H1 (cell line): Measurements from ENCODE around the gene IQGAP1. TPM values are rescaled to one million over a fixed set of nuclear protein-coding genes. Genes with fewer than 3 reads are reported as not detected.

Experiments used
- CTCF ChIA-PET: fragments of 300-600 bp; sonication (Branson Sonifier 250); formaldehyde crosslinking; loops from one replicate; lab custom pipeline; 2021; ENCODE audit not compliant: partially characterized antibody; lab: Charles Lee
- POLR2A ChIA-PET: fragments of 300-600 bp; sonication (Branson Sonifier 250); formaldehyde crosslinking; loops from one replicate; lab custom pipeline; 2021; ENCODE audit warnings: inconsistent platforms; ENCODE audit not compliant: partially characterized antibody; lab: Charles Lee
- DNase-seq, 2 experiments: peaks; one replicate each; pipeline versions ENCODE4 v3.0.0 to v3.0.0-alpha.2; 2010 to 2022; ENCODE audit warnings: low spot score in 2 of 2, low read depth in 1 of 2, mixed read lengths in 1 of 2
- FAIRE-seq: peaks from 2 replicates; lab custom pipeline; 2011; peaks lifted over from hg19 to GRCh38; lab: Jason Lieb, UNC
- H2AFZ ChIP-seq: 2 replicates; pipeline ENCODE4 v1.8.1; 2012; ENCODE audit warnings: low read length, inconsistent platforms
- H2AK5ac ChIP-seq: 2 replicates; pipeline ENCODE4 v1.6.1; 2013; ENCODE audit warnings: low read depth, low read length
- H2BK120ac ChIP-seq: replicated peaks from 2 replicates; pipeline ENCODE3; 2013; ENCODE audit warnings: low read depth, low read length, inconsistent platforms
- H2BK12ac ChIP-seq: 2 replicates; pipeline ENCODE4 v1.6.1; 2013; ENCODE audit warnings: low read depth, low read length
- H2BK15ac ChIP-seq: 2 replicates; pipeline ENCODE4 v1.6.1; 2013; ENCODE audit warnings: low read length
- H2BK20ac ChIP-seq: 2 replicates; pipeline ENCODE4 v1.6.1; 2013; ENCODE audit warnings: low read length
- H2BK5ac ChIP-seq: 2 replicates; pipeline ENCODE4 v1.6.1; 2013; ENCODE audit warnings: low read depth, low read length
- H3K14ac ChIP-seq: 2 replicates; pipeline ENCODE4 v1.6.1; 2013; ENCODE audit warnings: inconsistent platforms; ENCODE audit not compliant: insufficient read length
- H3K18ac ChIP-seq: 2 replicates; pipeline ENCODE4 v1.6.1; 2013; ENCODE audit warnings: low read length; ENCODE audit errors: extremely low read depth
- H3K23ac ChIP-seq: 2 replicates; pipeline ENCODE4 v1.6.1; 2013; ENCODE audit warnings: inconsistent platforms; ENCODE audit not compliant: insufficient read length
- H3K23me2 ChIP-seq: 2 replicates; pipeline ENCODE4 v1.6.1; 2013; ENCODE audit warnings: low read depth, low read length
- H3K27ac ChIP-seq: 2 replicates; pipeline ENCODE4 v1.6.1; 2011; ENCODE audit warnings: low read depth, low read length, inconsistent platforms
- H3K27me3 ChIP-seq, 4 experiments: replicated peaks in 1 of 4; 1 replicate in 1 of 4; 2 replicates in 3 of 4; pipeline versions ENCODE4 v1.6.1 to v1.8.1; 2011 to 2013; ENCODE audit warnings: low read length in 3 of 4, mild to moderate bottlenecking in 3 of 4, inconsistent platforms in 2 of 4, mixed read lengths in 2 of 4, moderate library complexity in 1 of 4; ENCODE audit not compliant: control insufficient read depth in 3 of 4, insufficient read depth in 3 of 4; ENCODE audit errors: extremely low read depth in 1 of 4
- H3K36me3 ChIP-seq, 4 experiments: 2 replicates each; pipeline versions ENCODE4 v1.6.1 to v1.8.1; 2011 to 2013; ENCODE audit warnings: mild to moderate bottlenecking in 4 of 4, low read length in 3 of 4, moderate library complexity in 2 of 4, control low read depth in 1 of 4, inconsistent platforms in 1 of 4; ENCODE audit not compliant: insufficient read depth in 4 of 4, control insufficient read depth in 2 of 4
- H3K4ac ChIP-seq: replicated peaks from 2 replicates; pipeline ENCODE3; 2013; ENCODE audit warnings: low read length, low read depth, mixed read lengths, inconsistent platforms; ENCODE audit not compliant: insufficient read length
- H3K4me1 ChIP-seq, 4 experiments: replicated peaks in 1 of 4; 1 replicate in 1 of 4; 2 replicates in 3 of 4; pipeline versions ENCODE4 v1.6.1 to v1.8.1; 2011 to 2013; ENCODE audit warnings: low read length in 3 of 4, inconsistent platforms in 2 of 4, mixed read lengths in 1 of 4; ENCODE audit not compliant: insufficient read depth in 4 of 4, control insufficient read depth in 3 of 4
- H3K4me2 ChIP-seq, 2 experiments: 2 replicates each; pipeline versions ENCODE4 v1.6.1 to v1.8.1; 2011 to 2013; ENCODE audit warnings: low read depth in 2 of 2, low read length in 2 of 2, control low read depth in 1 of 2, inconsistent platforms in 1 of 2, mild to moderate bottlenecking in 1 of 2; ENCODE audit not compliant: insufficient read depth in 1 of 2
- H3K4me3 ChIP-seq, 4 experiments: fragments of 200-600, 300-600 bp in 1 of 4; sonication (generic), shearing (Covaris generic), sonication (Bioruptor Twin) in 1 of 4; 2 replicates each; pipeline versions ENCODE4 v1.5.1 to v1.8.1; 2011 to 2016; ENCODE audit warnings: low read length in 4 of 4, low read depth in 3 of 4, control low read depth in 2 of 4, inconsistent platforms in 2 of 4, mild to moderate bottlenecking in 2 of 4, mixed read lengths in 1 of 4, moderate library complexity in 1 of 4; ENCODE audit not compliant: insufficient read depth in 2 of 4; ENCODE audit errors: extremely low read depth in 1 of 4
- H3K56ac ChIP-seq: replicated peaks from 2 replicates; pipeline ENCODE3; 2013; ENCODE audit warnings: low read depth, mild to moderate bottlenecking, mixed read lengths, low read length, inconsistent platforms; ENCODE audit not compliant: insufficient read length
- H3K79me1 ChIP-seq: 2 replicates; pipeline ENCODE4 v1.6.1; 2013; ENCODE audit warnings: low read depth, low read length, control low read depth
- H3K79me2 ChIP-seq, 2 experiments: 2 replicates each; pipeline versions ENCODE4 v1.6.1 to v1.8.1; 2012 to 2013; ENCODE audit warnings: low read length in 2 of 2, mild to moderate bottlenecking in 2 of 2, inconsistent platforms in 1 of 2; ENCODE audit not compliant: insufficient read depth in 2 of 2, control insufficient read depth in 1 of 2
- H3K9ac ChIP-seq, 4 experiments: replicated peaks in 1 of 4; 1 replicate in 1 of 4; 2 replicates in 3 of 4; pipeline versions ENCODE4 v1.6.1 to v1.8.1; 2011 to 2013; ENCODE audit warnings: low read depth in 3 of 4, low read length in 3 of 4, control low read depth in 2 of 4, mild to moderate bottlenecking in 2 of 4, moderate library complexity in 2 of 4, inconsistent platforms in 1 of 4; ENCODE audit errors: extremely low read depth in 1 of 4
- H3K9me3 ChIP-seq, 2 experiments: 2 replicates each; pipeline versions ENCODE4 v1.6.1 to v1.8.1; 2012 to 2013; ENCODE audit warnings: mild to moderate bottlenecking in 2 of 2, moderate library complexity in 2 of 2, control low read depth in 1 of 2, inconsistent platforms in 1 of 2, low read depth in 1 of 2, low read length in 1 of 2, mixed read lengths in 1 of 2; ENCODE audit not compliant: insufficient read depth in 2 of 2
- H4K20me1 ChIP-seq, 2 experiments: replicated peaks in 1 of 2; 2 replicates each; pipeline versions ENCODE3 to v1.8.1; 2011 to 2013; ENCODE audit warnings: inconsistent platforms in 2 of 2, low read length in 2 of 2, mild to moderate bottlenecking in 1 of 2; ENCODE audit not compliant: insufficient read depth in 2 of 2, control insufficient read depth in 1 of 2
- H4K5ac ChIP-seq: 2 replicates; pipeline ENCODE4 v1.6.1; 2013; ENCODE audit warnings: low read length, low read depth, mixed read lengths, inconsistent platforms; ENCODE audit not compliant: insufficient read length
- H4K8ac ChIP-seq: 2 replicates; pipeline ENCODE4 v1.8.0; 2013; ENCODE audit warnings: mild to moderate bottlenecking, moderate library complexity, low read length, inconsistent platforms; ENCODE audit not compliant: insufficient read depth; ENCODE audit errors: extremely low read depth
- H4K91ac ChIP-seq: replicated peaks from 2 replicates; pipeline ENCODE3; 2013; ENCODE audit warnings: low read length, mixed read lengths, inconsistent platforms; ENCODE audit not compliant: insufficient read length
- ATF2 ChIP-seq: IDR thresholded peaks from 2 replicates; pipeline ENCODE4 v1.6.1; 2012; ENCODE audit warnings: low read length, inconsistent platforms
- CBX8 ChIP-seq: fragments of 300-800, 300-1000 bp; sonication (generic); IDR thresholded peaks from 2 replicates; pipeline ENCODE4 v1.7.1; 2016; ENCODE audit warnings: low read depth, low read length, borderline replicate concordance
- EGR1 ChIP-seq: IDR thresholded peaks from 2 replicates; pipeline ENCODE4 v1.6.1; 2011; ENCODE audit warnings: low read depth, low read length, borderline replicate concordance
- FOSL1 ChIP-seq: IDR thresholded peaks from 2 replicates; pipeline ENCODE4 v1.6.1; 2011; ENCODE audit warnings: mild to moderate bottlenecking, low read depth, low read length, moderate library complexity; ENCODE audit not compliant: insufficient read depth
- GABPA ChIP-seq: IDR thresholded peaks from 2 replicates; pipeline ENCODE4 v1.6.1; 2011; ENCODE audit warnings: mild to moderate bottlenecking, low read length, moderate library complexity, borderline replicate concordance; ENCODE audit not compliant: insufficient read depth
- PHF8 ChIP-seq: fragments of 200-600 bp; sonication (generic); conservative IDR thresholded peaks from 2 replicates; pipeline ENCODE4 v1.7.1; 2012; ENCODE audit warnings: low read depth, mild to moderate bottlenecking, inconsistent platforms, low read length, moderate library complexity
- POLR2A ChIP-seq, 2 experiments: IDR thresholded peaks; 1 replicate in 1 of 2; 2 replicates in 1 of 2; pipeline ENCODE4 v1.6.1; 2011; ENCODE audit warnings: low read depth in 2 of 2, low read length in 2 of 2, mild to moderate bottlenecking in 2 of 2; ENCODE audit errors: control extremely low read depth in 1 of 2
- RBBP5 ChIP-seq: IDR thresholded peaks from 2 replicates; pipeline ENCODE4 v1.7.1; 2012; ENCODE audit warnings: low read depth, mild to moderate bottlenecking, inconsistent platforms, low read length, moderate library complexity, borderline replicate concordance
- SAP30 ChIP-seq: fragments of 300-600 bp; sonication (generic); IDR thresholded peaks from 2 replicates; pipeline ENCODE4 v1.7.1; 2012; ENCODE audit warnings: low read length, moderate library complexity, mild to moderate bottlenecking, inconsistent platforms; ENCODE audit not compliant: insufficient read depth, insufficient replicate concordance
- SRF ChIP-seq: IDR thresholded peaks from 2 replicates; pipeline ENCODE4 v1.6.1; 2011; ENCODE audit warnings: mild to moderate bottlenecking, low read depth, low read length, moderate library complexity
- ZNF274 ChIP-seq: IDR thresholded peaks from 2 replicates; pipeline ENCODE4 v1.7.0; 2012; ENCODE audit warnings: low read length, borderline replicate concordance; ENCODE audit errors: extremely low read depth
- WGBS, 2 experiments: shearing (Covaris generic) in 1 of 2; methylation state at CpG; one replicate each; pipeline versions ENCODE4 v1.1.6 to v1.1.7; 2013 to 2015; ENCODE audit warnings: low lambda C conversion rate in 2 of 2, mixed read lengths in 2 of 2, inconsistent platforms in 1 of 2, low coverage in 1 of 2, missing lambda C conversion rate in 1 of 2; ENCODE audit not compliant: insufficient replicate concordance in 2 of 2, insufficient coverage in 1 of 2, insufficient read length in 1 of 2; ENCODE audit errors: extremely low coverage in 1 of 2, missing lambda C conversion rate in 1 of 2; 5-methylcytosine and 5-hydroxymethylcytosine counted together
- polyA plus RNA-seq, 7 experiments: library from polyadenylated mRNA; depleted of rRNA in 3 of 7; stranded (reverse) in 5 of 7; unstranded in 2 of 7; fragments of >200 nt in 5 of 7; fragments of 200-250 nt in 2 of 7; gene quantifications; 1 replicate in 5 of 7; 2 replicates in 1 of 7; 4 replicates in 1 of 7; pipeline versions ENCODE4 v1.2.1 to v1.2.3, GENCODE V29; 2011 to 2013; ENCODE audit warnings: missing spikeins in 2 of 7, mixed read lengths in 2 of 7
- total RNA-seq: library from RNA; stranded (reverse); fragmentation: NEBNext Ultra II Directional; extraction: Animal tissue kit (Norgen Biotek cat#: 25700); gene quantifications from 2 replicates; pipeline ENCODE4 v1.2.1, GENCODE V29; 2021

IQGAP1 gene
- total and polyA plus RNA-seq, 2 of the 8 experiments (the other 6 are each of a cell fraction or from before 2014, with no cell fraction given): 56.0 to 138 TPM

GRCh38 chr15:90435652-90436337 lies 47.8 kb downstream of the IQGAP1 start:
- Histone ChIP-seq H3K36me3 (peaks cover 0 to 15% (median 2%) of the 10 kb centered on the region in 4 experiments; a peak in 4 of 8 replicates), H3K4me2 (no peak overlapping the region), H3K9ac (no peak overlapping the region), H2BK20ac (no peak overlapping the region), H3K4me3 (no peak overlapping the region), H4K20me1 (no peaks in the 10 kb centered on the region), H3K18ac (no peak overlapping the region), H4K91ac (no peak overlapping the region), H3K4ac (no peak overlapping the region), H2AFZ (no peak overlapping the region), H4K5ac (no peak overlapping the region), H3K27me3 (no peaks in the 10 kb centered on the region), H3K4me1 (no peaks in the 10 kb centered on the region), H2AK5ac (no peak overlapping the region), H3K23ac (no peak overlapping the region), H3K79me2 (no peaks in the 10 kb centered on the region), H3K14ac (no peak overlapping the region), H3K9me3 (no peaks in the 10 kb centered on the region), H2BK12ac (no peak overlapping the region), H3K56ac (no peak overlapping the region), H2BK5ac (no peak overlapping the region), H4K8ac (no peak overlapping the region), H3K79me1 (no peaks in the 10 kb centered on the region), H2BK15ac (no peak overlapping the region), H2BK120ac (no peak overlapping the region), H3K27ac (no peak overlapping the region), H3K23me2 (no peaks in the 10 kb centered on the region)
- 83% methylated on average over 1 of the region's 1 CpG; no CpG with 5 or more reads in 1 of the 2 experiments for WGBS, 2 experiments
- POLR2A ChIA-PET: no interaction called here
- no peak for FAIRE-seq
- DNase-seq: no peak
- CTCF ChIA-PET: interaction anchor here (2.9 kb wide), 1 partner anchor 47 kb away, joined by 10 read pairs; no protein-coding TSS in a partner anchor
- TF ChIP-seq CBX8 (no peak), SAP30 (no peak), ATF2 (no peak), EGR1 (no peak), FOSL1 (no peak), POLR2A (IDR thresholded peaks at IDR 0.05; ENCODE audit: control extremely low read depth in 1 of 2, low read depth in 2 of 2, low read length in 2 of 2) (no peak), GABPA (no peak), RBBP5 (no peak), PHF8 (no peak), ZNF274 (no peak), SRF (no peak)
